ENCODE results near the gene LDLRAD4.

The LDLRAD4 gene

DNA sequence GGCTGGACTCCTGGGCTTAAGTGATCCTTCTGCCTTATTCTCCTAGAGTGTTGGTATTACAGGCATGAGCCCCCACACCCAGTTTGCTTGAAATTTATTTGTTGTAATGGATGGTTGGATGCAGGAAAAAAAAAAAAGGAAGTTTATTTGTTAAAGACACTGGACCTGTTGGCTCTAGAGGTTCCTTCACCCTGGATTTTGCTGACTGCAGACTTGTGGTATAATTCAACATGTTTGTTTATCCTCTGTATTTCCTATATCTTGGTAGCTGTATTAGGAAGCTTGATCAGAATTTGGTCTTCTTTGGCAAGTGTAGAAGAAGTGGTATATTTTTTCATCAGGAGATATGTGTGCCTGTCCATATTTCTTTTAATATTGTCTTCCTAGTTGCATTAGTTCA, 138.7 kb downstream of the LDLRAD4 start:
- no peak for DNase-seq

DNA sequence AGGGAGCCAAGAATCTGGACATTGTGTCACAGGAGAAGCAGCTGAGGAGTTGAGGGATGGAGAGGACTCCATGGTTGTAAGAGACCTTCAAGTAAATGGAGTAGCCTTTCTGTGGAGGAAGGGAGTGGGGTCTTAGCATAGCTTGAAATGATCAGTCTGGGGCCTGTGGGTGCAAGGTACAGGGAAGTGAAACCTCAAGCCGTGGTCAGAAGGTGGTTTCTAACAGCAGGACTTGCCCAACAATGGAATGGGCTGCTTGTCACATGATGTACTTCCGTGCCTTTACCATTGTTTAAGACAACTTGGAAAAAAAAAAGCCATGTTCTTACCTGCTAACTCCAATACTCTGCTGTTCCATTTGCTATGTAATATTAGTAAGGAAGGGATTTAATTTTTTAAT, 140.7 kb downstream of the LDLRAD4 start:
- no peak for DNase-seq

GRCh38 chr18:13361431-13361830, 142.9 kb downstream of the LDLRAD4 start:
- DNase-seq = no peak

DNA sequence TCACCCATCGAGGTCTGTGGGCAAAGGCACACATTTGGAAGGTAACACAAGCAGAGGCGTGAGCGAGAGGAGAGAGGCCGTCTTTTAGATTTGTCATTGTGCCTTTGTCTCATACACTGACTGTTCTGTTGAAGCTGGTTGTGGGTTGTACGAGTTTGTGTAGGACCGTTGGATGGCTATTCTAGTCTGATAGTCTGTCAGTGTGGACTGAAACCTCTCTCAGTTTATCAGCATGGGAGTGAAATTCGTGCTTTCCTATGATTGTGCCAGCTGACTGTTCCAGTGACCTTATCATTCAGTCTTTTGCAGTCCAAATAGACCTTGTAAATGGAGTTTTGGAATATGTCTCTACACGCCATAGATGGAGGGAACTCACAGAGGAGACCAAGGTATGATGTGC, 143.5 kb downstream of the LDLRAD4 start:
- DNase-seq = no peak

- DNase-seq = no peak
These were observed 144.0 kb downstream of the LDLRAD4 start for GRCh38 chr18:13362607-13363006.

- DNase-seq = no peak
These were observed 144.8 kb downstream of the LDLRAD4 start for GRCh38 chr18:13363359-13363758.

DNA sequence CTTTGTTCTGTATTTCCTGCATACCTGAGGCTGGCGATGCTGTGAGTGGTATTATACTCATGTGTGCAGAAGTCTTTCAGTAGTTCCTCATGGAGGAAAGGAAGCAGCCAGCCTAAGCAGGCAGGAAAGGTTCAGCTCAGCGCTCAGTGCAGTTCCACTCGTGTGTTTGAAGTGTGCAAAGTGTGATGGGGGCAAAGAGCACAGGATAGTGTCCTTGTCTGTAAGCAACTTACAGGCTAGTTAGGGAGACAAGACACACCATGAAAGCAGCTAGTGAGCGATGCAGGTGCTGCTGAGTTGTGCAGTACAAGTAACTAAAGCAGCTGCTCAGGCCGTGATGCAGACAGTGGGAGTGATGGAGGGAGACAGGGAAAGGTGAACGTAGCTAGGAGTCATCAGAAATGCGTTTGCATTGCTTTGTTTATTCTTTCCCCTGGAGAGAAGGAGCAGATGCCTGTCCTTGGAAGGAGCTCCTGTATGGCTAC, 146.2 kb downstream of the LDLRAD4 start:
- no peak for DNase-seq

DNA sequence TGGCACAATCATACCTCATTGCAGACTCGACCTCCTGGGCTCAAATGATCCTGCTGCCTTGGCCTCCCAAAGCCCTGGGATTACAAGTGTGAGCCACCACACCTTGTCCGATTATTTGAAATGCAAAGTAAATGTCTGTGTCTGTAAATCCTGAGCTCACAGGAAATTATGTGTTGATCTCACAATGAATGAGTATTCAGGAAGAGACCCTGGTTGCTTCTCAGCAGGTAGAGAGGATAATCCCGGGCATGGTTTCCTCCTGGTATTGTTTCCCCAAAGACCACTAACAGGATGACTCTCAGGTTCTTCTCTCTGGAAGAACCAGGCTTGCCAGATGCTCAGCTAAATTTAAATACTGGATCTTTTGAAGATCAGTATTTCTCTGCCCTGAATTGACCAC, 147.6 kb downstream of the LDLRAD4 start:
- no peak for DNase-seq

GRCh38 chr18:13366541-13366940, 148.0 kb downstream of the LDLRAD4 start:
- no peak for DNase-seq

DNA sequence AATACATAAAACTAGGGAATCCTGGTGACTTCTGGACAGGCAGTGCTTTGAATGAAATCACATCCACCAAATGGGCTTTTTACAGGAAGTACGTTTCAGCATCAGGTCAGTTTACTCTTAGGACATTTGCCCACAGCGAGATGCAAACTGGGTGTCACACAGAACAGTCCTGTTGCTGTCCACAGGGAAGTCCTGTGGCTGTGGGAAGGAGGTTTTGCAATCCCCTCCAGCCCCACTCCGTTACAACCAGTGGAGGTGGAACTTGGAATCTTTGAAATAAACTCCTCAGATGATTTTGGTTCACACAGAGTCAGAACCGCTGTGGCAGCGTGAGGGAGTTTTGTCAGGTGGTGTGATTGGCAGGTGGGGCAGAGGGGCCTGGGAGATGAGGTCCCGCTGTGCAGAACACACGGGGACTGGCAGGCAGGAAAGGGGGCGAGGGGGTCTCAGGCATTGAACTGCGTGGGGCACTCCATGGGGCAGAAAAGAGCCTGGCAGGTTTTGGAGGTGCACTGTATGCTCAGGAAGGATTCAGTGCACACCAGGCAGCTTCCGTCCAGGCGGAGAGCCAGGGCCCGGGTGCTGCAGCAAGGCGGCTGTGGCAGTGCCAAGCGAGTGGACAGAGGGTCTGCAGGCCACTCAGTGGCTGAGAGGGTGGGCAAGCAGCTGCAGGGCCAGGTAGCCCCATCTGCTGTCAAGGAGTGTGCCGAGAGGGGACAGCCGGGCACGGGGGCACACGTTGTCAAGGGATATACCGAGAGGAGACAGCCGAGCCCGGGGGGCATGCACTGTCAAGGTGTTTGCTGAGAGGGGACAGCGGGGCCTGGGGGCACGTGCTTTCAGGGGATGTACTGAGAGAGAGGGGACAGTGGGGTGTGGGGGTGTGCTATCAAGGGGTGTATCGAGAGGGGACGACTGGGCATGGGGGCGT, 148.7 kb downstream of the LDLRAD4 start:
- no peak for DNase-seq

- DNase-seq = no peak
These were observed 149.7 kb downstream of the LDLRAD4 start for GRCh38 chr18:13368080-13368813.

GRCh38 chr18:13369353-13369752, 150.8 kb downstream of the LDLRAD4 start:
- DNase-seq = no peak

DNA sequence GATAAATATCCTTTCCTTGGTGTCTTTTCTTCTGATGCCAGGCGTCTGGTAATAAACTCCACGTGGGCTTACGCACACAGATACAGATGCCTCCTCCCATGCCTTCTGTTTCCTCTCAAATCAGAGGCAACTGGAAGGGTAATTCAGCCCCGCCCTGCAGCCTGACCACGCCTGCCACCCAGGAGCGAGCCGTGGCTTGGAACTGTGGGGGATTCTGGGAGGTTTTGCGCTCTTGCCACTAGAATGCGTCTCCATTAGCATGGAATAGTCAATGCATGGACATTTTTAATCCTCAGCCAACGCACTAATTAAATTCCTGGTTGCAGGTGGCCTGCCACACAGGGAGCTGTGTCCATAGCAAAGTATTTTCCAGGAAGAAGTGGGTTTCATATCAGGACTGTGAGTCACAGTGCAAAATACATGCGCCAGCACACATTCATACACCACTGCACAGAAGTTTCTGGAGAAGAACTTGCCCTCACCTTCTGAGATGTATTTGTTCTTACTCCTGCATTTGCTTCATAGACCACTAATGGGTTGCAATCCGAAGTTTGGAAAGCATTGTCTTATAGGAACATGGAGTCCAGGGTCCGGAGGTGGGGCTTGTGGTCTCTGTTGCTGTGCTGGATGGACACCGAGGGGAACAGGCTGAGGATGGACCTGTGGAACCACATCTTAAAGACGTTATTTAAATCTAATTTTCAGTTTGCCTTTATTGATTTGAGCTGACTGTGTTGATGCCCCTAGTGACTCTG, 151.4 kb downstream of the LDLRAD4 start:
- no peak for DNase-seq

GRCh38 chr18:13370995-13371625, 152.6 kb downstream of the LDLRAD4 start:
- DNase-seq = no peak

GRCh38 chr18:13371689-13372418, 153.3 kb downstream of the LDLRAD4 start:
- no peak for DNase-seq

DNA sequence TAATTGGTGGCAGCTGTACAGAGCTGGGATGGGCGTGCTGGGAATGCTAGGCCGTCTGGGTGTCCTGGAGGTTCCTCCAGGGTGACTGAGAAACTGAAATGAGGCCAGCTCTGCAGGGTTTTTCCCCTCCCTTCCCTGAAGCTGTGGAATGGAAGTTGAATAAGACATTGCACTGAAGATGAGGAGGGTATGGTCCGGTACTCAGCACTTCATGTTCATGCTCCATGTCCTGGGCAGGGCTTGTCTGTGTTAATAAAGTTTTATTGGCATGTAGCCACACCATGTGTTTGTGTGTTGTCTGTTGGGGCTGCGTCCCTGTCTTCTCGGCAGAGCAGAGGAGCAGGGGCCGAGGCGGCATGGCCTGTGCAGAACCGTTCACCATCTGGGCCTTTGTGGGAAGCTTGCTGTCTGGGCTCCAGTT, 154.0 kb downstream of the LDLRAD4 start:
- DNase-seq = no peak

DNA sequence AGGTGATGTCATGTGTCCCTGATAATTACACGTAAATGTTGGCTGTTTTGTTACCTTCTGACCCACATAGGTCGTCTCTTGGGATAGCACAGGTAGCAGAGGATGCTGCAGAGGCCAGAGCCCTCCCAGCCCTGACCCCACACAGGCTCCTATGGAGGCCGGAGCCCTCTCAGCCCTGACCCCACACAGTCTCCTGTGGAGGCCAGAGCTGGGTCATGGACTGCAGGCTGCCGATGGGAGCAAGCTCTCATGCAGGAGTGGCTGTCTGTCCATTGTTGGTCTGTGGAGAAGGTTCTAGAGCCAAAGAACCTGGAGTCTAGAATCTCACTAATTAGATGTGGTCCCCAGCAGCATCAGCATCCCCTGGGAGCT, 155.5 kb downstream of the LDLRAD4 start:
- DNase-seq = no peak

- no peak for DNase-seq
These were observed 156.1 kb downstream of the LDLRAD4 start for GRCh38 chr18:13374468-13375301.

- DNase-seq = peak; percentile 87
These were observed 157.0 kb downstream of the LDLRAD4 start for GRCh38 chr18:13375302-13376255.

GRCh38 chr18:13376298-13376840, 157.8 kb downstream of the LDLRAD4 start:
- DNase-seq = peak; percentile 65

Measured in stimulated activated CD4-positive, alpha-beta T cell treated with anti-CD3 and anti-CD28 coated beads, Interleukin-1b, Interleukin-23, amount 100 ng/mL, for 48 hours (primary cell).